ENCODE measurements around the gene IRAK4. TPM values are rescaled to one million over a fixed set of nuclear protein-coding genes. Genes with fewer than 3 reads are reported as not detected.

IRAK4 gene
- 10 to 100 TPM; 24.2 to 24.5 TPM for total RNA-seq

GRCh38 chr12:43758728-43759563 is at the start of gene IRAK4, which contains the start of gene PUS7L:
TSS of gene IRAK4 (plus strand) at chr12:43758951. CDS start at chr12:43768112, 9,161 bp downstream.
TSS of gene PUS7L (minus strand) at chr12:43758790. CDS start at chr12:43755245, 3,545 bp downstream.
- peaks cover 39% of the 10 kb centered on the region for H3K36me3 Mint-ChIP-seq (ENCODE audit: low read depth)
- peaks cover 58% of the 10 kb centered on the region for H3K4me1 Mint-ChIP-seq (ENCODE audit: low read depth)
- intact Hi-C loops (cut with micrococcal nuclease) = loop anchor here (1.0 to 5.0 kb wide), 7 partner anchors 47 to 1520 kb away; partner anchors contain the start of genes PPHLN1, TMEM117, TWF1 and YAF2
- peak; percentile 96 for DNase-seq
- CTCF ChIA-PET = interaction anchor here (0.5 to 2.6 kb wide), 12 partner anchors 8 to 1285 kb away, joined by 3 to 13 read pairs (median 3); partner anchors contain the start of genes TMEM117 and TWF1
- peak within 1 kb of the TSS; percentile 96 for H3K27ac Mint-ChIP-seq
- no peaks in the 10 kb centered on the region for H3K27me3 Mint-ChIP-seq (ENCODE audit: low read depth)
- no peaks in the 10 kb centered on the region for H3K9me3 Mint-ChIP-seq
- peak within 1 kb of the TSS; percentile 97 for H3K4me3 Mint-ChIP-seq

- H3K4me3 Mint-ChIP-seq = no peak overlapping the region
- CTCF ChIA-PET = no interaction called here
- no peak for DNase-seq
- H3K36me3 Mint-ChIP-seq (ENCODE audit: low read depth) = no peaks in the 10 kb centered on the region
- peaks cover 5% of the 10 kb centered on the region for H3K9me3 Mint-ChIP-seq
- intact Hi-C loops (cut with micrococcal nuclease) = no loop called here
- H3K27ac Mint-ChIP-seq = no peak overlapping the region
- no peaks in the 10 kb centered on the region for H3K4me1 Mint-ChIP-seq (ENCODE audit: low read depth)
- H3K27me3 Mint-ChIP-seq (ENCODE audit: low read depth) = peaks cover 25% of the 10 kb centered on the region
Observed at GRCh38 chr12:43711348-43711747, 47.4 kb upstream of the IRAK4 start.

GRCh38 chr12:43722621-43723020 is 36.1 kb upstream of the IRAK4 start:
- no peaks in the 10 kb centered on the region for H3K9me3 Mint-ChIP-seq
- intact Hi-C loops (cut with micrococcal nuclease) = no loop called here
- no peaks in the 10 kb centered on the region for H3K4me1 Mint-ChIP-seq (ENCODE audit: low read depth)
- DNase-seq = no peak
- H3K36me3 Mint-ChIP-seq (ENCODE audit: low read depth) = peaks cover 15% of the 10 kb centered on the region
- no peak overlapping the region for H3K27ac Mint-ChIP-seq
- H3K27me3 Mint-ChIP-seq (ENCODE audit: low read depth) = no peaks in the 10 kb centered on the region
- H3K4me3 Mint-ChIP-seq = no peak overlapping the region
- CTCF ChIA-PET = no interaction called here

- peaks cover 15% of the 10 kb centered on the region for H3K36me3 Mint-ChIP-seq (ENCODE audit: low read depth)
- H3K9me3 Mint-ChIP-seq = no peaks in the 10 kb centered on the region
- no peak for DNase-seq
- no peaks in the 10 kb centered on the region for H3K27me3 Mint-ChIP-seq (ENCODE audit: low read depth)
- no peak overlapping the region for H3K27ac Mint-ChIP-seq
- H3K4me1 Mint-ChIP-seq (ENCODE audit: low read depth) = no peaks in the 10 kb centered on the region
- H3K4me3 Mint-ChIP-seq = no peak overlapping the region
- intact Hi-C loops (cut with micrococcal nuclease) = no loop called here
- CTCF ChIA-PET = no interaction called here
Observed at GRCh38 chr12:43723134-43723533, 35.6 kb upstream of the IRAK4 start.

- CTCF ChIA-PET = interaction anchor here (0.7 kb wide), 1 partner anchor 943 kb away, joined by 3 read pairs; no protein-coding TSS in a partner anchor
- DNase-seq = no peak
- no peak overlapping the region for H3K4me3 Mint-ChIP-seq
- no peak overlapping the region for H3K27ac Mint-ChIP-seq
- peaks cover 21% of the 10 kb centered on the region for H3K36me3 Mint-ChIP-seq (ENCODE audit: low read depth)
- intact Hi-C loops (cut with micrococcal nuclease) = loop anchor here (1.0 to 2.0 kb wide), 3 partner anchors 227 to 1245 kb away; no protein-coding TSS in a partner anchor
- H3K9me3 Mint-ChIP-seq = no peaks in the 10 kb centered on the region
- H3K27me3 Mint-ChIP-seq (ENCODE audit: low read depth) = no peaks in the 10 kb centered on the region
- H3K4me1 Mint-ChIP-seq (ENCODE audit: low read depth) = peaks cover 13% of the 10 kb centered on the region
Observed at GRCh38 chr12:43728117-43728516, 30.6 kb upstream of the IRAK4 start.

- DNase-seq = no peak
- Mint-ChIP-seq H3K36me3 (ENCODE audit: low read depth) (peaks cover 21% of the 10 kb centered on the region), H3K27ac (no peak overlapping the region), H3K4me1 (ENCODE audit: low read depth) (peaks cover 13% of the 10 kb centered on the region), H3K9me3 (no peaks in the 10 kb centered on the region), H3K27me3 (ENCODE audit: low read depth) (no peaks in the 10 kb centered on the region), H3K4me3 (no peak overlapping the region)
- CTCF ChIA-PET = no interaction called here
- intact Hi-C loops (cut with micrococcal nuclease) = loop anchor here (1.0 to 2.0 kb wide), 3 partner anchors 227 to 1246 kb away; no protein-coding TSS in a partner anchor
Observed at GRCh38 chr12:43728698-43729097, 30.1 kb upstream of the IRAK4 start.

GRCh38 chr12:43730283-43730682 is 28.5 kb upstream of the IRAK4 start:
- Mint-ChIP-seq H3K36me3 (ENCODE audit: low read depth) (peaks cover 26% of the 10 kb centered on the region), H3K9me3 (no peaks in the 10 kb centered on the region), H3K27me3 (ENCODE audit: low read depth) (no peaks in the 10 kb centered on the region), H3K4me3 (no peak overlapping the region), H3K27ac (no peak overlapping the region), H3K4me1 (ENCODE audit: low read depth) (peaks cover 13% of the 10 kb centered on the region)
- DNase-seq = no peak
- CTCF ChIA-PET = no interaction called here
- intact Hi-C loops (cut with micrococcal nuclease) = no loop called here

GRCh38 chr12:43733687-43734086 is 25.1 kb upstream of the IRAK4 start:
- DNase-seq = no peak
- intact Hi-C loops (cut with micrococcal nuclease) = no loop called here
- peaks cover 19% of the 10 kb centered on the region for H3K36me3 Mint-ChIP-seq (ENCODE audit: low read depth)

GRCh38 chr12:43736927-43737440 is 21.8 kb upstream of the IRAK4 start:
- intact Hi-C loops (cut with micrococcal nuclease) = no loop called here
- CTCF ChIA-PET = interaction anchor here (1.1 kb wide), 1 partner anchor 23 kb away, joined by 3 read pairs; no protein-coding TSS in a partner anchor
- Mint-ChIP-seq H3K4me3 (no peak overlapping the region), H3K4me1 (ENCODE audit: low read depth) (no peaks in the 10 kb centered on the region), H3K27ac (no peak overlapping the region), H3K9me3 (no peaks in the 10 kb centered on the region), H3K27me3 (ENCODE audit: low read depth) (no peaks in the 10 kb centered on the region), H3K36me3 (ENCODE audit: low read depth) (peaks cover 30% of the 10 kb centered on the region)
- no peak for DNase-seq

More at GRCh38 chr12:43733687-43734086, 25.1 kb upstream of the IRAK4 start:
- peaks cover 13% of the 10 kb centered on the region for H3K4me1 Mint-ChIP-seq (ENCODE audit: low read depth)
- CTCF ChIA-PET = no interaction called here
- H3K9me3 Mint-ChIP-seq = no peaks in the 10 kb centered on the region
- no peaks in the 10 kb centered on the region for H3K27me3 Mint-ChIP-seq (ENCODE audit: low read depth)
- H3K4me3 Mint-ChIP-seq = no peak overlapping the region
- H3K27ac Mint-ChIP-seq = no peak overlapping the region

GRCh38 chr12:43737646-43738045 is 21.1 kb upstream of the IRAK4 start:
- no peaks in the 10 kb centered on the region for H3K4me1 Mint-ChIP-seq (ENCODE audit: low read depth)
- H3K36me3 Mint-ChIP-seq (ENCODE audit: low read depth) = peaks cover 30% of the 10 kb centered on the region
- DNase-seq = no peak
- intact Hi-C loops (cut with micrococcal nuclease) = no loop called here
- H3K27me3 Mint-ChIP-seq (ENCODE audit: low read depth) = no peaks in the 10 kb centered on the region
- no peak overlapping the region for H3K4me3 Mint-ChIP-seq
- H3K9me3 Mint-ChIP-seq = no peaks in the 10 kb centered on the region
- CTCF ChIA-PET = no interaction called here
- no peak overlapping the region for H3K27ac Mint-ChIP-seq

GRCh38 chr12:43740511-43741100 is 18.1 kb upstream of the IRAK4 start:
- no peaks in the 10 kb centered on the region for H3K4me1 Mint-ChIP-seq (ENCODE audit: low read depth)
- intact Hi-C loops (cut with micrococcal nuclease) = no loop called here
- DNase-seq = no peak
- no peak overlapping the region for H3K27ac Mint-ChIP-seq
- no peaks in the 10 kb centered on the region for H3K9me3 Mint-ChIP-seq
- H3K27me3 Mint-ChIP-seq (ENCODE audit: low read depth) = no peaks in the 10 kb centered on the region
- H3K4me3 Mint-ChIP-seq = no peak overlapping the region
- H3K36me3 Mint-ChIP-seq (ENCODE audit: low read depth) = peaks cover 40% of the 10 kb centered on the region
- CTCF ChIA-PET = no interaction called here

- no peak overlapping the region for H3K4me3 Mint-ChIP-seq
- no peaks in the 10 kb centered on the region for H3K27me3 Mint-ChIP-seq (ENCODE audit: low read depth)
- peaks cover 38% of the 10 kb centered on the region for H3K36me3 Mint-ChIP-seq (ENCODE audit: low read depth)
- no peaks in the 10 kb centered on the region for H3K9me3 Mint-ChIP-seq
- no peaks in the 10 kb centered on the region for H3K4me1 Mint-ChIP-seq (ENCODE audit: low read depth)
- DNase-seq = no peak
- CTCF ChIA-PET = interaction anchor here (0.7 kb wide), 1 partner anchor 54 kb away, joined by 3 read pairs; no protein-coding TSS in a partner anchor
- intact Hi-C loops (cut with micrococcal nuclease) = no loop called here
- no peak overlapping the region for H3K27ac Mint-ChIP-seq
Observed at GRCh38 chr12:43742106-43742505, 16.6 kb upstream of the IRAK4 start.
